ENCODE data around the gene NUDT17. TPM values are rescaled to one million over a fixed set of nuclear protein-coding genes. Genes with fewer than 3 reads are reported as not detected.

The NUDT17 gene
- total and polyA plus RNA-seq, 9 of the 15 experiments (the other 6 are each of a cell fraction or from before 2014, with no cell fraction given): 2.1 to 10.0 (median 6.1) TPM

- TF ChIP-seq ZNF318 (IDR thresholded peaks at IDR 0.05; ENCODE audit: borderline replicate concordance in 1 of 2, low read depth in 1 of 2): no peak
- TF ChIP-seq SAFB (IDR thresholded peaks at IDR 0.05; ENCODE audit: borderline replicate concordance, low read depth, low read length): no peak
- no peak for TF ChIP-seq SMARCA4 (IDR thresholded peaks at IDR 0.05)
- TF ChIP-seq ZNF830 (CRISPR knock-in tag; IDR thresholded peaks at IDR 0.05): 0 out of 2 replicates have a peak, but pooled peaks have one; percentile 39
- TF ChIP-seq RNF2 (IDR thresholded peaks at IDR 0.05): no peak
- no peak for TF ChIP-seq POLR2B (IDR thresholded peaks at IDR 0.05; ENCODE audit: low read depth, partially characterized antibody)
- no peak for TF ChIP-seq ZNF592 (IDR thresholded peaks at IDR 0.05)
- no peak for TF ChIP-seq FOXK2 (conservative IDR thresholded peaks at IDR 0.05 in 1 of 2, IDR thresholded peaks at IDR 0.05 in 1 of 2; ENCODE audit: low read depth in 2 of 2)
- TF ChIP-seq PURB (CRISPR knock-in tag; IDR thresholded peaks at IDR 0.05; ENCODE audit: low read depth): no peak
- no peak for TF ChIP-seq BRF1 (IDR thresholded peaks at IDR 0.05; ENCODE audit: borderline replicate concordance, extremely low read depth, insufficient read length)
- TF ChIP-seq CBX3 (IDR thresholded peaks at IDR 0.05; ENCODE audit: borderline replicate concordance in 1 of 2, low read length in 2 of 2): no peak
- peak; percentile 79 for TF ChIP-seq HNRNPLL (IDR thresholded peaks at IDR 0.05; ENCODE audit: low read depth, low read length, poor library complexity, severe bottlenecking)
- TF ChIP-seq TEAD1 (CRISPR knock-in tag; IDR thresholded peaks at IDR 0.05): no peak
- no peak for TF ChIP-seq HMG20B (CRISPR knock-in tag; IDR thresholded peaks at IDR 0.05)
- no peak for TF ChIP-seq PTBP1 (IDR thresholded peaks at IDR 0.05; ENCODE audit: low read depth, low read length)
- no peak for TF ChIP-seq ZFP36 (IDR thresholded peaks at IDR 0.05; ENCODE audit: low read depth, low read length, partially characterized antibody)
Measured at GRCh38 chr1:145858901-145859490, 13.6 kb downstream of the NUDT17 start, which contains the start of gene PIAS3 (continued).
